H9 (cell line): ENCODE data around the gene RPL22. TPM values are rescaled to one million over a fixed set of nuclear protein-coding genes. Genes with fewer than 3 reads are reported as not detected.

ENCODE experiments used
- DNase-seq: peaks from one replicate; pipeline ENCODE4 v3.0.0-alpha.2; 2017
- H2AFZ ChIP-seq: one replicate; pipeline ENCODE4 v1.6.1; 2013; ENCODE audit warnings: mild to moderate bottlenecking, low read length, control low read depth, moderate library complexity
- H2AK5ac ChIP-seq: 2 replicates; pipeline ENCODE4 v1.6.1; 2013; ENCODE audit warnings: low read length, control low read depth, mixed read lengths; ENCODE audit not compliant: insufficient read length
- H2BK120ac ChIP-seq: one replicate; pipeline ENCODE4 v1.6.1; 2013; ENCODE audit warnings: low read depth, mild to moderate bottlenecking, low read length, control low read depth, inconsistent platforms; ENCODE audit not compliant: poor library complexity, severe bottlenecking
- H2BK12ac ChIP-seq: 2 replicates; pipeline ENCODE4 v1.6.1; 2013; ENCODE audit warnings: low read length, control low read depth, mixed read lengths, low read depth; ENCODE audit not compliant: insufficient read length
- H2BK15ac ChIP-seq: 2 replicates; pipeline ENCODE4 v1.6.1; 2013; ENCODE audit warnings: low read depth, low read length, control low read depth
- H2BK20ac ChIP-seq: one replicate; pipeline ENCODE4 v1.6.1; 2013; ENCODE audit warnings: low read depth, mild to moderate bottlenecking, low read length, control low read depth, inconsistent platforms; ENCODE audit not compliant: poor library complexity, severe bottlenecking
- H2BK5ac ChIP-seq: 2 replicates; pipeline ENCODE4 v1.6.1; 2013; ENCODE audit warnings: low read length, control low read depth, mixed read lengths; ENCODE audit not compliant: insufficient read length
- H3K14ac ChIP-seq: 2 replicates; pipeline ENCODE4 v1.6.1; 2013; ENCODE audit warnings: low read length, control low read depth; ENCODE audit not compliant: insufficient read depth
- H3K18ac ChIP-seq: 2 replicates; pipeline ENCODE4 v1.6.1; 2013; ENCODE audit warnings: low read depth, mild to moderate bottlenecking, mixed read lengths, low read length, control low read depth; ENCODE audit not compliant: insufficient read length
- H3K23ac ChIP-seq: 2 replicates; pipeline ENCODE4 v1.6.1; 2013; ENCODE audit warnings: low read length, control low read depth, mixed read lengths, low read depth; ENCODE audit not compliant: insufficient read length
- H3K23me2 ChIP-seq: 2 replicates; pipeline ENCODE4 v1.6.1; 2013; ENCODE audit warnings: low read depth, mild to moderate bottlenecking, mixed read lengths, low read length, control low read depth; ENCODE audit not compliant: insufficient read length, poor library complexity, severe bottlenecking
- H3K27ac ChIP-seq: 2 replicates; pipeline ENCODE4 v1.5.1; 2013; ENCODE audit warnings: low read length, control low read depth, mixed read lengths, low read depth; ENCODE audit not compliant: insufficient read length
- H3K27me3 ChIP-seq: 2 replicates; pipeline ENCODE4 v1.6.1; 2013; ENCODE audit warnings: low read length, control low read depth, inconsistent platforms; ENCODE audit not compliant: insufficient read depth
- H3K4ac ChIP-seq: 2 replicates; pipeline ENCODE4 v1.6.1; 2013; ENCODE audit warnings: low read depth, mild to moderate bottlenecking, control low read depth, inconsistent platforms, low read length, moderate library complexity
- H3K4me1 ChIP-seq: 2 replicates; pipeline ENCODE4 v1.6.1; 2013; ENCODE audit warnings: low read length, control low read depth, inconsistent platforms; ENCODE audit not compliant: insufficient read depth
- H3K4me2 ChIP-seq: 2 replicates; pipeline ENCODE4 v1.6.1; 2013; ENCODE audit warnings: low read length, control low read depth, mixed read lengths; ENCODE audit not compliant: insufficient read length, insufficient read depth
- H3K56ac ChIP-seq: 2 replicates; pipeline ENCODE4 v1.6.1; 2013; ENCODE audit warnings: low read depth, mild to moderate bottlenecking, mixed read lengths, low read length, control low read depth; ENCODE audit not compliant: insufficient read length
- H3K79me1 ChIP-seq: 2 replicates; pipeline ENCODE4 v1.6.1; 2013; ENCODE audit warnings: low read depth, mild to moderate bottlenecking, moderate library complexity, low read length, control low read depth, inconsistent platforms; ENCODE audit not compliant: insufficient read depth, poor library complexity, severe bottlenecking
- H3K79me2 ChIP-seq: 2 replicates; pipeline ENCODE4 v1.6.1; 2013; ENCODE audit warnings: low read length, control low read depth, inconsistent platforms; ENCODE audit not compliant: insufficient read depth
- H3K9ac ChIP-seq: 2 replicates; pipeline ENCODE4 v1.6.1; 2013; ENCODE audit warnings: low read length, control low read depth, mixed read lengths; ENCODE audit not compliant: insufficient read length; ENCODE audit errors: extremely low read depth
- H3K9me3 ChIP-seq: one replicate; pipeline ENCODE4 v1.6.1; 2013; ENCODE audit warnings: low read depth, low read length, inconsistent platforms; ENCODE audit not compliant: control insufficient read depth
- H3T11ph ChIP-seq: one replicate; pipeline ENCODE4 v1.6.1; 2013; ENCODE audit warnings: mild to moderate bottlenecking, low read length, control low read depth, inconsistent platforms
- H4K20me1 ChIP-seq: one replicate; pipeline ENCODE4 v1.6.1; 2013; ENCODE audit not compliant: control insufficient read depth, insufficient read length, insufficient read depth
- H4K5ac ChIP-seq: 2 replicates; pipeline ENCODE4 v1.6.1; 2013; ENCODE audit warnings: low read depth, mild to moderate bottlenecking, mixed read lengths, low read length, control low read depth; ENCODE audit not compliant: insufficient read length
- H4K8ac ChIP-seq: replicated peaks from 2 replicates; pipeline ENCODE4 v1.6.1; 2013; ENCODE audit warnings: low read length, control low read depth, mixed read lengths, low read depth; ENCODE audit not compliant: insufficient read length
- H4K91ac ChIP-seq: 2 replicates; pipeline ENCODE4 v1.6.1; 2013; ENCODE audit warnings: low read depth, mild to moderate bottlenecking, moderate library complexity, mixed read lengths, low read length, control low read depth; ENCODE audit not compliant: insufficient read length
- H3K27ac Mint-ChIP-seq, 3 experiments: 2 replicates in 2 of 3; 3 replicates in 1 of 3; pipeline ENCODE4 v1.8.0; 2020 to 2021; ENCODE audit warnings: mixed read lengths in 3 of 3, mild to moderate bottlenecking in 1 of 3, moderate library complexity in 1 of 3
- H3K27me3 Mint-ChIP-seq: 2 replicates; pipeline ENCODE4 v1.8.0; 2021; ENCODE audit warnings: low read depth, mild to moderate bottlenecking, moderate library complexity, mixed read lengths
- H3K36me3 Mint-ChIP-seq, 3 experiments: 2 replicates in 2 of 3; 3 replicates in 1 of 3; pipeline ENCODE4 v1.8.0; 2020 to 2021; ENCODE audit warnings: low read depth in 3 of 3, mixed read lengths in 3 of 3; ENCODE audit not compliant: insufficient read depth in 1 of 3
- H3K4me1 Mint-ChIP-seq, 2 experiments: 2 replicates each; pipeline ENCODE4 v1.8.0; 2020; ENCODE audit warnings: mixed read lengths in 2 of 2
- H3K4me3 Mint-ChIP-seq, 2 experiments: 2 replicates in 1 of 2; 3 replicates in 1 of 2; pipeline ENCODE4 v1.8.0; 2020 to 2021; ENCODE audit warnings: mild to moderate bottlenecking in 2 of 2, mixed read lengths in 2 of 2, moderate library complexity in 1 of 2
- H3K9me3 Mint-ChIP-seq, 2 experiments: 2 replicates in 1 of 2; 3 replicates in 1 of 2; pipeline ENCODE4 v1.8.0; 2020; ENCODE audit warnings: mild to moderate bottlenecking in 2 of 2, mixed read lengths in 2 of 2, moderate library complexity in 1 of 2
- CTCF ChIP-seq: fragments of 200-600 bp; sonication (generic); conservative IDR thresholded peaks from 3 replicates; pipeline ENCODE4 v1.8.0; 2021; ENCODE audit warnings: antibody characterized with exemption, mild to moderate bottlenecking
- WGBS: extraction: QIAGEN DNeasy Blood & Tissue Kit; methylation state at CpG from one replicate; pipeline ENCODE4 v1.1.7; 2013; ENCODE audit warnings: missing lambda C conversion rate, low lambda C conversion rate, mixed read lengths; ENCODE audit not compliant: insufficient read length; ENCODE audit errors: extremely low coverage; 5-methylcytosine and 5-hydroxymethylcytosine counted together
- total RNA-seq: library from RNA; stranded (reverse); gene quantifications from 2 replicates; pipeline ENCODE4 v1.2.1, GENCODE V29; 2021

The RPL22 gene
- total RNA-seq, 1 experiment from 2014 or later: 582 TPM

GRCh38 chr1:6206520-6206855, 7.1 kb upstream of the RPL22 start:
- Mint-ChIP-seq H3K9me3 (no peaks in the 10 kb centered on the region), H3K36me3 (no peaks in the 10 kb centered on the region), H3K4me1 (peaks cover 7 to 25% of the 10 kb centered on the region in 2 experiments), H3K27me3 (peaks cover 43% of the 10 kb centered on the region), H3K4me3 (no peak overlapping the region; a peak in 1 of 5 replicates), H3K27ac (no peak overlapping the region)
- H2BK20ac ChIP-seq: no peak overlapping the region
- H3K79me1 ChIP-seq: no peaks in the 10 kb centered on the region
- H2BK12ac ChIP-seq: no peak overlapping the region
- H2BK120ac ChIP-seq: no peak overlapping the region
- H4K20me1 ChIP-seq: no peaks in the 10 kb centered on the region
- H3K18ac ChIP-seq: no peak overlapping the region
- no peak overlapping the region for H4K5ac ChIP-seq
- no CpG with 5 or more reads among the region's 25 CpGs for WGBS
- no peak for DNase-seq
- H4K91ac ChIP-seq: no peak overlapping the region
- no peaks in the 10 kb centered on the region; the same call in 1 of the 2 replicates for H3K27me3 ChIP-seq
- H3K14ac ChIP-seq: no peak overlapping the region
- no peak overlapping the region for H2BK5ac ChIP-seq
- H3K4me1 ChIP-seq: no peaks in the 10 kb centered on the region
- peak overlapping the region; percentile 51 for H3K4me2 ChIP-seq
- no peak overlapping the region for H2AFZ ChIP-seq
- no peak overlapping the region for H3K9ac ChIP-seq
- H3K9me3 ChIP-seq: no peaks in the 10 kb centered on the region
- TF ChIP-seq CTCF: no peak
- H3K27ac ChIP-seq: no peak overlapping the region
- no peak overlapping the region for H4K8ac ChIP-seq
- H3K4ac ChIP-seq: no peak overlapping the region
- no peak overlapping the region for H3T11ph ChIP-seq
- H2BK15ac ChIP-seq: no peak overlapping the region
- H3K56ac ChIP-seq: no peak overlapping the region
- peaks cover 19% of the 10 kb centered on the region for H3K23me2 ChIP-seq
- H2AK5ac ChIP-seq: no peak overlapping the region
- H3K79me2 ChIP-seq: no peaks in the 10 kb centered on the region
- no peak overlapping the region for H3K23ac ChIP-seq
